8988T (cell line): ENCODE measurements around the gene NRSN2.
"Not testable (repeated sequence)": the region's sequence is repeated elsewhere in the genome, so short reads cannot be mapped to it uniquely, and the experiment has no call there.

Source experiments
- DNase-seq: peaks from one replicate; pipeline ENCODE4 v3.0.0; 2011

Gene NRSN2

DNA sequence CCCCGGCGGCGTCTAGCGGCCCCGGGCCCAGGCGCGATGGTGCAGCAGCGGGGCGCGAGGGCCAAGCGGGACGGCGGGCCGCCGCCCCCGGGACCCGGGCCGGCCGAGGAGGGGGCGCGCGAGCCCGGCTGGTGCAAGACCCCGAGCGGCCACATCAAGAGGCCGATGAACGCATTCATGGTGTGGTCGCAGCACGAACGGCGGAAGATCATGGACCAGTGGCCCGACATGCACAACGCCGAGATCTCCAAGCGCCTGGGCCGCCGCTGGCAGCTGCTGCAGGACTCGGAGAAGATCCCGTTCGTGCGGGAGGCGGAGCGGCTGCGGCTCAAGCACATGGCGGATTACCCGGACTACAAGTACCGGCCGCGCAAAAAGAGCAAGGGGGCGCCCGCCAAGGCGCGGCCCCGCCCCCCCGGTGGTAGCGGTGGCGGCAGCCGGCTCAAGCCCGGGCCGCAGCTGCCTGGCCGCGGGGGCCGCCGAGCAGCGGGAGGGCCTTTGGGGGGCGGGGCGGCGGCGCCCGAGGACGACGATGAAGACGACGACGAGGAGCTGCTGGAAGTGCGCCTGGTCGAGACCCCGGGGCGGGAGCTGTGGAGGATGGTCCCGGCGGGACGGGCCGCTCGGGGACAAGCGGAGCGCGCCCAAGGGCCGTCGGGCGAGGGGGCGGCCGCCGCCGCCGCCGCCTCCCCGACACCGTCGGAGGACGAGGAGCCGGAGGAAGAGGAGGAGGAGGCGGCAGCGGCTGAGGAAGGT, 20.8 kb upstream of the NRSN2 start:
- peak; percentile 50 for DNase-seq

DNA sequence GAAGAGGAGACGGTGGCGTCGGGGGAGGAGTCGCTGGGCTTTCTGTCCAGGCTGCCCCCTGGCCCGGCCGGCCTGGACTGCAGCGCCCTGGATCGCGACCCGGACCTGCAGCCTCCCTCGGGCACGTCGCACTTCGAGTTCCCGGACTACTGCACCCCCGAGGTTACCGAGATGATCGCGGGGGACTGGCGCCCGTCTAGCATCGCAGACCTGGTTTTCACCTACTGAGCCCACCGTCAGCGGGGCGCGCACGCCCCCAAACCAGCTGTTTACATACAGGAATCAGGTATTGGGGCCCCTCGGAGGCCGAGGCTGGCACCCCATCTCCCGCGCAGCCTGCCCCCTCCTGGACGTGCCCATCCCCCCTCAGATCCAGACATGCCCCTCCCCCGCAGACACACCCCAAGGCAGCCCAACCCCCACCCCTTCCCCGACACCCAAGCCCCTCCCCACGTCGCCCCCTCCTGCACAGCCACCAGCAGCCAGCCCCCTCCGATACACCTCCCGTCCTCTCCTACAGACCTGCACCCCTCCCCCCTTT, 20.2 kb upstream of the NRSN2 start:
- DNase-seq = peak; percentile 38

DNA sequence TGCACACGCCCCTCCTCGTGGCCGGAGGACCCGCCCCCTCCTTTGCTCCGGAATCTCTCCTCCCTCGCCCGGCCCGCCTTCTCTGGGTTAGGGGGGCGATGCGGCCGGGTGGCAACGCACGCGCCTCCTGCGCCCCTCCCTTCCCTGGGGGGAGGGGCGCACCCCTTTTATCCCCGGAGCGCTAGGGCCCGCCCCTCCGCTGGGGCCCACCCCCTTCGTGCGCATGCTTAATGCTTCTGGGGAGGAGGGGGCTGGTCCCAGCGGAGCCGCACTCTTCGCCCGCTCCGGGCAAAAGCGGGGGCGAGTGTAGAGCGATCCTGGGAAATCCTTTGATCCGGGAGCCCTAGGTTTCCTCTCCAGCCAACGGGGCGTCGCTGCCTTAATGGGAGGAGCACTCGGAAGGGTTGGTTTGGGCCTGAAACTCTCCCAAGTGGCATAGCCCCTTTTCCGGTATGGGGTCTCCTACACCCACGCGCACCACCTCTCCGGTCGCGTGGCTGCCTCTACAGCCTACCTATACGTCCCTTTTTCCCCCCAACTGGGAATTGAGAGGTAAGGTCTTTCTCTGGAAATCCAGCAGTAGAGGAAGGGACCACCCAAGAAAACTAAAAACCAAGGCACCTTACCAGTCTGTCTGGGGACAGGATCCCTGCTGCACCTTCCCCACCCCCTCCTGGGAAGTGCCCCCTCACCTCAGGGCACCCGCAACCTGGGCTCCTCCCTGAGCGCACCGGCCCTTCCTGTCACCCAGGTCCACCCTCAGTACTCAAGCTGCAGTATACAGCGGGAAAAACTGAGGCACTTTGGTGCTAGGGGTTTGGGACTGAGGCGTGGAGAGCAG, 19.5 kb upstream of the NRSN2 start:
- DNase-seq = peak; percentile 86

DNA sequence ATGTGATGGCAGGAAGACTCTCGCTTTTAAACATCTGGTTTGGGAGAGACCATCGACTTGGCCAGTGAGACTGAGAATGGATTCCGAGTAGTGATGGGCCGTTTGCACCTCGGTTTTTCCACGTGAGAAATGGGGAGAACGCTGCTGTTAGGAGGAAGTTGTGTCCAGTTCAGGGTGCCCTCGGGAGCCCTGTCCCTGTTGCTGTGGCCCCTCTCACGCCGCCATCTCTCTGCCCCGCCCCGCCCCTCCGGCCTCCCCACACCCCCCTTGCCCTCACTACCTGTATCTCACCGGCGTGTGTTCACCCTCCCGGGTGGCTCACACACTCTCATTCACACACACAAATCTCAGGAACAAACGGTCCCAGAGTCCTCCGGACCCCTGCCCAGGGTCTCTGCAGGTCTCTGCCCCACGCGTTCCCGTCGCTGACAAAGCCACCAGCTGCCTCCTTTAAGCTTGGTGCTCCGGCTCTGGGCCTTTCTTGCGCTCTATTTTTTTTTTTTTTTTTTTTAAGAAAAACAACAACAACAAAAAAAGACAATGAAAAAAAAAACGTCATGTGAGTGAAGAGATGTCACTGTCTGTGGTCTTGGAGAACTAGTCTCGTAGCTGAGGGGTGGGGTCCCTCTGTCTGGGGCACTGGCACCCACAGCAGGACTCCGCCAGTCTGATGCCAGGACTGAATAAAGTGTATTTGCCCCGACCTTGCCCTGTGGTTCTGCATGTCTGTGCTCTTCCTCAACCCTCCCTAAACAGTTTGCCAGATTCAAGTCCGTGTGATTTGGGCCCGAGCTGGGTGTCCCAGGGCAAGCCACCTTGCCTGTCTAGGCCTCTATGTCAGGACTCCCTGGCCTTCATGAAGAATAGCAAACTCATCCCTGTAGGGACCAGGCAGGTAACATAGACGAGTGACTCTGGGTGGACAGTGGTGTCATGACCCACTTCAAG, 18.6 kb upstream of the NRSN2 start:
- DNase-seq = no peak

DNA sequence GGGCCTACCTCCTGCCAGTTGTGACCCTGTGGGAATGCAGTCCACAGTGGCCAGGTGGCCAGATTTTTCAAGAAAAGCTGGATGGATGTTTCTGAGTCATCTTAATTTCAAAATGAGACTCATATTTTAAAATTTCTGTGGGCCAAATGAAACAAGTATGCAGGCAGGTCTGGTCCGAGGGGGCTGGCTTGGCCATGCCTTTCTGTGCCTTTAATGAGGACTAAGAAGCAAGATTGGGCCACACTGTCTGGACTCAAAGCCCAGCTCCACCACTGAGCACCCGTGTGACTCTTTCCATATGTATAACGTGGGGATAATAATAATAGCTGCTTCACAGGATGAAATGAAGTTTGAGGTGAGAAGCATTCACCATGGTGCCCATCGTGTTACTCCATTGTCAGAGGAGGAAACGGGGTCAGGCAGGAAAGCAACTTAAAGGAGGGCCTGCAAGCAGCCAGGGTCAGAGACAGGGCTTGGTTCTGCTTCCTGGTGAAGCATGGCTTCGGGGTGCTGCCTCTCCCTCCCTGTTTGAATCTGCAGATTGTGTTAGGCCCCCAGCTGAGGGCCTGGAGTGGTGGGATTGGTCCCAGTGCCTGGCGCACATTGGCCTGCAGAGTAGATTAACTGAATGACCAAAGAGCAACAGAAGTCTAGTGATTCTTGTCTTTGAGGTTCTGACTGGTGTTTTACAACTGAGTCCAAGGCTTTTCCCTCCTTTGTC, 17.8 kb upstream of the NRSN2 start:
- no peak for DNase-seq

DNA sequence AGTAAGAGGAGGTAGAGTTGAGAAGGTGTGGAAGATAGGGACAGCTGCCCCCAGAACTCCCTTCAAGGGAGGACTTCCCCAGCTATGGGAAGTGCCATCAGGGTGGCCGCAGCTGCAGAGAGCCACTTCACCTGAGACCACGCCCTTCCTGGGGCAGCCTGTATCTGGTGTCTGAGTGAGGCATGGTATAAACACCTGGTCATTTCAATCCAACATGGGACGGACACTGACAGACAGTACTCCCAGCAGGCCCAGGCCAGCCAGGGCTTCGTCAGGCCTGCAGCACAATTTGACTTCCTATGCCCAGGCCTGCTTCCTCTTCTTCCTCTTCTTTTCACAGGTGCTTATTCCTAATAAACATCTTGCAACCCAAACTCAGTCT, 17.1 kb upstream of the NRSN2 start:
- no peak for DNase-seq

DNA sequence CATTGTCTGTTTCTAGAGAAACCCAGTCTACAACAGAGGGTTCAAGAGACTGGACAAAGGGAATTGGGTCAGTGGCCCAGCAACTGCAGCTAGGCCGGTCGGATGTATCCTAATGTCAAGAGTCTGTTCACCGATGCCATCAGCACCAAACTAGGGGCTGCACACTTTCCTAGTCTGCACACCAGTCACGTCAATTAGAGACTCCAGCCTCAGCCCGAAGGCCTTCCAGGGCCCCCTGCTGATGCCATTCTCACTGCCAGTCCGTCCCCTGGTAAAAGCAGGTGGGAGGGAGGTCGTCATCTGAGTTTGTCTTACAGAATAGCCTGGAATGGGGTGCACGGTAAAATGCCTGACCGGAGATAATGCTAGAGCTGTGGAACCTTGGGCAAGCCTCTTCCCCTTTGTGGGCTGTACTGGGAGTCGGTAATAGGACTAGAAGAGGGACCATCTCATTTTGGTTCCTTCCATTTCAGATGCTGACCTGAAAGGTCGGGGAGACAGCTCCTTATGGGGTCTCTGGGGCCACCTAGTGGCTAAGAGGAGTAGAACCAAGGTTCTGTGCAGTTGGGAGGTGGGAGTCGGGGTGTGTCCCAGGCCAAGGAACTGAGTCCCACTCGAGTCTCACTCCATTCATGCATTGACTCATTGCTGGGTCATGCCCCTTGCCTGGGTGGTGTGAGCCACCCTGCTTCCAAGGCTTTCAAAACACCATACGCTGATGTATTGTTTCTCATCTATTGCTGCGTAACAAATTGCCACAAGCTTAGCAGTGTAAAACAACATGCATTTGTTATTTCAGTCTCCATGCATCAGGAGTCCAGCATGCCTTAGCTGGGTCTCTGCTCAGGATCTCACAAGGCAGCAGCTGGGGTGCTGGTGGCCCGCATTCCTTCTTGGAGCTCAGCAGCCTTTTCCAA, 16.4 kb upstream of the NRSN2 start:
- peak; percentile 81 for DNase-seq

DNA sequence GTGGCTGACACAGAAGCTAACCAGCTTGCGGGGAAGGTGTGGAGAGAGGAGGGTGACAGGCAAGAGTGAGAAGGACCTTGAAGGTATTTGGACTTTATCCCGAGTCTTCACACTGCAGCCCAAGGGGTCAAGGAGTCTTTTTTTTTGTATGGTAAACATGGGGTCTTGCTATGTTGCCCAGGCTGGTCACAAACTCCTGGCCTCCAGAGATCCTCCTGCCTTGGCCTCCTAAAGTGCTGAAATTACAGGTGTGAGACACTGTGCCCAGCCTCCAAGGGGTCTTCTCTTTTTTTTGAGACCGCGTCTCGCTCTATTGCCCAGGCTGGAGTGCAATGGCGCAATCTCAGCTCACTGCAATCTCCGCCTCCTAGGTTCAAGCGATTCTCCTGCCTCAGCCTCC, 12.3 kb upstream of the NRSN2 start:
- DNase-seq = no peak

DNA sequence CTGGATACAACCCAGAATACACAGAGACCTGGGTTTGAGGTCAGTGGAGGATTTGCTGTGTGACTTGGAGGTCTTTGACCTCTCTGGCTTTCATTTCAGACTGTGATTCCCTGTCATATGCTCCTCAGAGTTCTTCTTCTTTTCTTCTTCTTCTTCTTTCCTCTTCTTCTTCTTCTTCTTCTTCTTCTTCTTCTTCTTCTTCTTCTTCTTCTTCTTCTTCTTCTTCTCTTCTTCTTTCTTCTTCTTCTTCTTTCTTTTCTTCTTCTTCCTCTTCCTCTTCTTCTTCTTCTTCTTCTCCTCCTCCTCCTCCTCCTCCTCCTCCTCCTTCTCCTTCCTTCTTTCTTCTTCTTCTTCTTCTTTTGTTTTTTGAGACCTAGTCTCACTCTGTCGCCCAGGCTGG, 10.9 kb upstream of the NRSN2 start:
- not testable (repeated sequence) for DNase-seq

DNA sequence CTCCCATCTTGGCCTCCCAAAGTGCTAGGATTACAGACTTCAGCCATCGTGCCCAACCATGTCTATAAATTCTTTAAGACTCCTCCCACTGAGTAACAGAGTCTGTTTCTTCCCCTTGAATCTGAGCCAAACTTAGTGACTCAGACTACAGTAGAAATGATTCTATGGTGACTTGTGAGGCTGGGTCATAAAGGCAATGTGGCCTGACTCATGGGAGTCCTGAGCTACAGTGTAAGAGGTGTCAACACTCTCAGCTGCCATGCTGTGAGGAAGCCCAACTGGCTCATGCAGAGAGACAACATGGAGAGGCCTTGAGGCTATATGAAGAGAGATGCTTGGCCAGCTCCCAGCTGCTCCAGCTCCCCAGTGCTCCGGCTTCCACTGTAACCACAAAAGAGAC, 5.2 kb upstream of the NRSN2 start:
- DNase-seq = no peak

DNA sequence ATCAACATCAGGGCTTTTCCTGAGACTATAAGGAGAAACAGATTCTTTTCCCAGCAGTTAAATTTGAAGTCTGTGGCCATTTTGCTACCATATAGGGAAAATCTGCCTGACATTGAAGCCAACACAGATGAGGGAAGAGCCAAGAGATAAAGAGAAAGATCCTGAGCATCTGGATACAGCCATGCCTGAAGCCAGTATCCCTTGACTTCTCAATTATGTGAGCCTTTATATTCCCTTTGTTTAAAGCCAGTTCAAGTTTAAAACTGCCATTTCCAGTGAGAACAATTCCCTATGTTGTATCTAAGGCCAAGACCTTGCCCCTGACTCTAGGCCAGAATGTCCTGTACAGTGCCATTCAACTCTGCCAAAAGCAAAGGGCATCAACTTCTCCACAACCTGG, 3.8 kb upstream of the NRSN2 start:
- no peak for DNase-seq

DNA sequence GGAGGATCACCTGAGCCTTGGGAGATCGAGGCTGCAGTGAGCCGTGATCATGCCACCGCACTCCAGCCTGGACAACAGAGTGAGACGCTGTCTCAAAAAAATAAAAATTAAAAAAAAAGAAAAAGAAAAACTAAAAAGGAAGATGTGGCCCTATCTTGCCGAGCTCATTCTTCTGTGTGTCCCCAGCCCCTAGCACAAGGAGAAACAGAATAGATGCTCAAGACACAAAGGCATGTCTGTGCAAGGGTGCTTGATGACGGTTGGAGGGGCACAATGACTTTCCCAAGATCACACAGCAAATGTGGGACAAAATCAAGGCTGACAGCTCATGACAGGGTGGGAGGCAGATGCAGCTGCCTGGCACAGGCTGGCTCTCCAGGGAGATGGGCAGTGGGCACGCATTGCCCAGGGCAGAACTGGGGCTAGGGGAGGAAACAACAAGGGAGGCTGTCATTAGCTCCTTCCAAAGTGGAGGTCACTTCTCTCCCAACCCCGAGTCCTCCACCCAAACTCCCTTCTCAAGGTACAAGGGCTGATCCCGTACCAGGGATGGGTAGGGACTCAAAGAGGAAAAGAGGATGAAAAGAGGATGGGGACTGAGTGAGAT, 775 bp upstream of the NRSN2 start:
- DNase-seq = no peak

DNA sequence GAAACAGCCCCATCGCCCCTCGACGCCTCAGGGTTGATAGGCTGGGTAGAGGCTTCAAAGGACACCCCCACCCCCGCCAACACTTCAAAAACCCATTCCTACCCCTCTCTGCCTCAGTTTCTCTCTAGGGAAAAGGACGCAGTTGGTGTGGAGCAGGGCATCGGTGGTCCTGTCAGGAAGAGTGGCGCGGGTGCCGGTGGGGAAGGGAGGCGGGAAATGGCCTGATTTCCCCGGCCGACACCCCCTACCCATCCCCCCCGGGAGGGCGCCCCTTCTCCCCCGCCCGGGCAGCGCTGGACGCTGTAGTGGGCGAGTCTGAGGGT, 367 bp downstream of the NRSN2 start:
- no peak for DNase-seq

DNA sequence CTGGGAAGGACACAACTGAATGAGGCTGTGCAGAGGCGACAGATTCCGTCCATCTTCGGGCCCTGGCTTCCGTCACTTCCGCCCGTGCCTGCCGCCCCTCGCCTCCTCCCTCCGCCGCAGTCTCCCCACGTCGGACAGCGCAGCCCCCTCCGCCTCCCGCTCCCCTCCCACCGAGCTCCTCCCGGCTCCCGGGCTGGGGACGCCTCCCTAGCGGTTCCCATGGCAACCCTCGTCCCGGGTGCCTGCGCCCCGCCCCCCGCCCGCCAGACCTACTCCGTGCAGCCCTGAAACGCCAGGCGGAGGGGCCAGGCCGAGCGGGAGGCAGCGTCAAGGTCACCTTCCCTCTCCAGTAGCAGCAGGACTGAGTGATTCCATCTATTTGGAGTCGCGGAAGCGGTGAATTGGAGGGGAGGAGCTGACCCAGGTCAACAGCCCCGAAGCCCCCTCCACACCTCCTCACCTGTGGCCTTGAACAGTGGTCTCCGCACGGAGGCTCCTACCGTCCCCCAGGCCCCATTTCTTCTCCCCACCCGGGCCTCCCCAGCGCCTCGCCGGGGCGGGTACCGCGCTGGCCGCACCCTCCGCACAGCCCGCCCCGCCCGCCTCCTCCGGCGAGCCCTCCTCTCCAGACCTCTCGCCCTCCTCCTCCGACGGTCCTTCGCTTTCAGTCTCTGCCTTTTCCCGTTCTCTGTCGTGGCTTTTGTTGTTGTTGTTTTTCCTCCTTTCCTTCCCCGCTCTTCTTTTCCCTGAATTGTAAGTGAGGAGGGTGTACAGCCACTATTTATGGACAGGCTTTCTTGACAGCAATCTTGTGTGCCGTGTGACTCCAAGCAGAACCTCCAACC, 951 bp downstream of the NRSN2 start:
- peak; percentile 94 for DNase-seq

DNA sequence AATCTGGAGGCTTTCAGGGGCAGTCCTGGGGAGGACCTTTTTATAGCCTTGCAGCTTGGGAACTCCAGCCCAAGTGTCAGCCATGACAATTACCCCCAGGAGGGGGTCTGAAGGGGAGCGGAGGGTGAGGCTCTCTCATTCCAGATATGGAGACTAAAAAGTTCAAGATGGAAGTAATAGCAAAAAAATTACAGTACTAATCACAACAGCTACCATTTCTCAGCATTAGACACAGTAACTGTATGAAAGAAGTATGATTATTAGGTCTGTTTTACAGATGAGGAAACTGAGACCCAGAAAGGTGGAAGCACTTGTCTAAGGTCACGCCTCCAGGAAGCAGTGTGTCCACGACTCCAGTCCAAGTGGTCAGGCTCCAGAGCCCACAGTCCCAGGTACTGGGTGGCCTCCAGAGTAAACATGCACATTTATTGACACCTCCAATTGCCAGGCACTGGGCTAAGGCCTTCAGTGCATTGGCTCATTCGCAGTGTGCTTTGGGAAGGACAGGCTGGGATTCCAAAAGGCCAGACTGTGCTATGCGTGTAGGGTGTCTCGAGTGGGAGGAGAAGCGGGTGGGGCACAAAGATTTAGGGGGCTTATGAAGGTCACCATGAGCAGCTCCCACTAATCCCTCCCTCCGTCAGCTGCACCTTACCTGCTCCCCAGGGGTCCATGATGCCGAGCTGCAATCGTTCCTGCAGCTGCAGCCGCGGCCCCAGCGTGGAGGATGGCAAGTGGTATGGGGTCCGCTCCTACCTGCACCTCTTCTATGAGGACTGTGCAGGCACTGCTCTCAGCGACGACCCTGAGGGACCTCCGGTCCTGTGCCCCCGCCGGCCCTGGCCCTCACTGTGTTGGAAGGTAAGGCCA, 2.3 kb downstream of the NRSN2 start:
- no peak for DNase-seq

DNA sequence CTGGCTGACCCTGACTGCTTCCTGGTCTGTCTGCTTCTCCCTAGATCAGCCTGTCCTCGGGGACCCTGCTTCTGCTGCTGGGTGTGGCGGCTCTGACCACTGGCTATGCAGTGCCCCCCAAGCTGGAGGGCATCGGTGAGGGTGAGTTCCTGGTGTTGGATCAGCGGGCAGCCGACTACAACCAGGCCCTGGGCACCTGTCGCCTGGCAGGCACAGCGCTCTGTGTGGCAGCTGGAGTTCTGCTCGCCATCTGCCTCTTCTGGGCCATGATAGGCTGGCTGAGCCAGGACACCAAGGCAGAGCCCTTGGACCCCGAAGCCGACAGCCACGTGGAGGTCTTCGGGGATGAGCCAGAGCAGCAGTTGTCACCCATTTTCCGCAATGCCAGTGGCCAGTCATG, 6.3 kb downstream of the NRSN2 start:
- DNase-seq = no peak

DNA sequence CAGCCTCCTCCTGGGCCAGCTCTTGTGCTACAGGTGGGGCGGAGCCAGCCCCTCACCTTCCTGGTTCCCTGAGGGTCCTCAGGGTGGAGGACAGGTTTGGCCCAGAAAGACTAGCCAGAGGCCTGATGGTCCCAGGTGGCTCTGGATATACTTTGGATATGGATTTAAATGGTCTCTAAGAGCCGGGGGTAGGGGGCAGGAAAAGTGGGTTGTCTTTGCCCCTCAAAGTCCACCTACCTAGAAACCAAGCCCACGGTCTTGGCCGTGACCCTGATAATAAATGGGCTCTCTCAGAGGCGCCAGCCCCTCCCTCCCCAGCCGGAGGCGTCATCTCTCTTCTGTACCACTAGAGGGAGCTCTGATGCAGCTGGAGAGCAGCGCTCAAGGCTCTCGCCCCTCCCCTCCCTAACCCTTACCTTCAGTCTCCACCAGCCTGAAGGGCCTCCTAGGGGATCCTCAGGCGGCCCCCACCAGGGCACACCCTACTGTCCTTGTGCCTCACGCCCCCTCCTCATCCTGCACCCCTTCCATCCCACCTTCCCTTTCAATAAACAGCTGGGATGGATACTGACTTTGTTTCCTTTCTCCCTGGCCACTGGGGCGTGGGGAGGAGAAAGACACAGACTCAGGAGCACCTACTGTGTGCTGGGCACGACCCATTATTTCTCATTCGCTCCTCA, 7.5 kb downstream of the NRSN2 start:
- peak; percentile 89 for DNase-seq

DNA sequence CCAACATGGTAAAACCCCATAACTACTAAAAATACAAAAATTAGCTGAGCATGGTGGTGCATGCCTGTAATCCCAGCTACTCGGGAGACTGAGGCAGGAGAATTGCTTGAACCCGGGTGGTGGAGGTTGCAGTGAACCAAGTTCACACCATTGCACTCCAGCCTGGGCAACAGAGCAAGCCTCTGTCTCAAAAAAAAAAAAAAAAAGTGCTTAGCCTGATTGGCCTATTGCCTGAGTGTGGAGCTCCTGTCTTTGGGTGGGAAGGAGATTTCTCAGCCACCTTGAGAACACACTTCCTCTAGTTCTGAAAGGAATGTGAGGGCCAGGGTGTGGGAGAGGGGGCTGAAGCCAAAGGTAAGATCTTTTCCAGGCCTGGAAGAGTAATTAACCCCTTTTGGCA, 9.2 kb downstream of the NRSN2 start:
- not testable (repeated sequence) for DNase-seq
